Prostate gland (tissue), 2 donors: ENCODE results near the gene GAK. TPM values are rescaled to one million over a fixed set of nuclear protein-coding genes. Genes with fewer than 3 reads are reported as not detected.

ENCODE experiments used
- DNase-seq: peaks from one replicate; pipeline ENCODE4 v3.0.0-alpha.2; 2019; ENCODE audit warnings: low spot score
- H3K27ac ChIP-seq, 2 donors: fragments of 200-600 bp; sonication (generic); 2 replicates each; pipeline ENCODE4 v1.5.1; 2017 to 2019
- H3K27me3 ChIP-seq: fragments of 200-600 bp; sonication (generic); replicated peaks from 2 replicates; pipeline ENCODE4 v1.5.1; 2019; ENCODE audit not compliant: insufficient read depth
- H3K36me3 ChIP-seq, 2 donors: fragments of 200-600 bp; sonication (generic); 1 replicate in 1 of 2; 2 replicates in 1 of 2; pipeline versions ENCODE4 v1.5.1 to v1.8.1; 2017 to 2019
- H3K4me1 ChIP-seq: fragments of 200-600 bp; sonication (generic); replicated peaks from 2 replicates; pipeline ENCODE4 v1.5.1; 2019
- H3K4me3 ChIP-seq, 2 donors: fragments of 200-600 bp; sonication (generic); 2 replicates each; pipeline ENCODE4 v1.5.1; 2017 to 2019
- H3K9me3 ChIP-seq: fragments of 200-600 bp; sonication (generic); 2 replicates; pipeline ENCODE4 v1.5.1; 2017
- POLR2A ChIP-seq: fragments of 450-650 bp; IDR thresholded peaks from one replicate; pipeline ENCODE4 v1.6.1; 2016; ENCODE audit warnings: antibody characterized with exemption, mild to moderate bottlenecking
- POLR2AphosphoS5 ChIP-seq: sonication (generic); formaldehyde crosslinking; IDR thresholded peaks from one replicate; pipeline ENCODE4 v1.6.1; 2017; ENCODE audit warnings: antibody characterized with exemption
- WGBS: methylation state at CpG from one replicate; pipeline ENCODE4 v1.1.5; 2018; 5-methylcytosine and 5-hydroxymethylcytosine counted together
- intact Hi-C: fragments of 100-400 bp; cut with DNase I; formaldehyde crosslinking; loops from one replicate; pipeline ENCODE4 v1.14.2; 2022
- total RNA-seq, 2 donors: library from RNA; depleted of rRNA; stranded (reverse); fragments of >200 nt; gene quantifications; one replicate each; pipeline ENCODE4 v1.1.0, GENCODE V29; 2016
- TF ChIP-seq, protein P1 (sequence below), 4 experiments: fragments of 200-600 bp in 2 of 4; fragments of 450-650 bp in 2 of 4; sonication (generic) in 2 of 4; IDR thresholded peaks; 1 replicate in 3 of 4; 2 replicates in 1 of 4; pipeline ENCODE4 v1.5.1; 2016 to 2019; ENCODE audit warnings: antibody characterized with exemption in 4 of 4, mild to moderate bottlenecking in 2 of 4, moderate library complexity in 2 of 4

The GAK gene
- total RNA-seq, 2 donors from 2014 or later = 158 to 181 TPM

GRCh38 chr4:872241-872981, 59.7 kb downstream of the GAK start:
- Histone ChIP-seq H3K9me3 (no peaks in the 10 kb centered on the region), H3K27me3 (no peaks in the 10 kb centered on the region), H3K36me3 (peaks cover 4 to 11% of the 10 kb centered on the region in 2 donors), H3K4me1 (no peaks in the 10 kb centered on the region), H3K27ac (no peak overlapping the region), H3K4me3 (no peak overlapping the region)
- TF ChIP-seq POLR2A = no peak
- TF ChIP-seq, protein P1, sequence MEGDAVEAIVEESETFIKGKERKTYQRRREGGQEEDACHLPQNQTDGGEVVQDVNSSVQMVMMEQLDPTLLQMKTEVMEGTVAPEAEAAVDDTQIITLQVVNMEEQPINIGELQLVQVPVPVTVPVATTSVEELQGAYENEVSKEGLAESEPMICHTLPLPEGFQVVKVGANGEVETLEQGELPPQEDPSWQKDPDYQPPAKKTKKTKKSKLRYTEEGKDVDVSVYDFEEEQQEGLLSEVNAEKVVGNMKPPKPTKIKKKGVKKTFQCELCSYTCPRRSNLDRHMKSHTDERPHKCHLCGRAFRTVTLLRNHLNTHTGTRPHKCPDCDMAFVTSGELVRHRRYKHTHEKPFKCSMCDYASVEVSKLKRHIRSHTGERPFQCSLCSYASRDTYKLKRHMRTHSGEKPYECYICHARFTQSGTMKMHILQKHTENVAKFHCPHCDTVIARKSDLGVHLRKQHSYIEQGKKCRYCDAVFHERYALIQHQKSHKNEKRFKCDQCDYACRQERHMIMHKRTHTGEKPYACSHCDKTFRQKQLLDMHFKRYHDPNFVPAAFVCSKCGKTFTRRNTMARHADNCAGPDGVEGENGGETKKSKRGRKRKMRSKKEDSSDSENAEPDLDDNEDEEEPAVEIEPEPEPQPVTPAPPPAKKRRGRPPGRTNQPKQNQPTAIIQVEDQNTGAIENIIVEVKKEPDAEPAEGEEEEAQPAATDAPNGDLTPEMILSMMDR (IDR thresholded peaks at IDR 0.05) = no peak
- TF ChIP-seq POLR2AphosphoS5 = no peak
- no peak for DNase-seq
- 87% methylated on average over 42 of the region's 43 CpGs for WGBS
- intact Hi-C loops = no loop called here

DNA sequence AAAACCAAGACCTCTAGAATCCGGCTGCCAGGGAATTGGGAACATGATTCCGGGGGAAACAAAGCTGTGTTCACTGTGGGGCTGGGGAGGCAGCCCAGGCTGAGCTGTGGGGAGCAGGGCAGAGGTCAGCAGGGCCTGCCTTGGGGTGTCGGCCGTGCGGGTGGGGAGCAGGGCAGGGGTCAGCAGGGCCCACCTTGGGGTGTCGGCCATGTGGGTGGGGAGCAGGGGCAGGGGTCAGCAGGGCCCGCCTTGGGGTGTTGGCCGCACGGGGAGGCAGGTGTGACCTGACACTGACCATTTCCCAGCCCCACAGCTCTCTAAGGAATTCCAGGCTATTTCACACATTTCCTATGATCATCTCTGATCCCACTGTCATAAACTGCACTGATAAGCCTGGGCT, 60.6 kb downstream of the GAK start:
- no peaks in the 10 kb centered on the region for H3K9me3 ChIP-seq
- H3K27ac ChIP-seq = no peak overlapping the region
- intact Hi-C loops = no loop called here
- peaks cover 0 to 6% of the 10 kb centered on the region in 2 donors for H3K36me3 ChIP-seq
- no peak for TF ChIP-seq POLR2A
- no peak for TF ChIP-seq POLR2AphosphoS5
- TF ChIP-seq, protein P1 (IDR thresholded peaks at IDR 0.05) = no peak
- no peak for DNase-seq
- no peaks in the 10 kb centered on the region for H3K27me3 ChIP-seq
- no peaks in the 10 kb centered on the region for H3K4me1 ChIP-seq
- 82% methylated on average over 9 of the region's 9 CpGs for WGBS
- H3K4me3 ChIP-seq = no peak overlapping the region

GRCh38 chr4:870951-871350, 61.2 kb downstream of the GAK start:
- no peaks in the 10 kb centered on the region for H3K27me3 ChIP-seq
- no peak overlapping the region for H3K27ac ChIP-seq
- intact Hi-C loops = no loop called here
- no peaks in the 10 kb centered on the region for H3K9me3 ChIP-seq
- H3K36me3 ChIP-seq = peaks cover 0 to 6% of the 10 kb centered on the region in 2 donors
- TF ChIP-seq POLR2AphosphoS5 (no peak), POLR2A (no peak)
- TF ChIP-seq, protein P1 (IDR thresholded peaks at IDR 0.05) = no peak
- no peaks in the 10 kb centered on the region for H3K4me1 ChIP-seq
- H3K4me3 ChIP-seq = no peak overlapping the region
- DNase-seq = no peak
- WGBS = 89% methylated on average over 20 of the region's 20 CpGs

DNA sequence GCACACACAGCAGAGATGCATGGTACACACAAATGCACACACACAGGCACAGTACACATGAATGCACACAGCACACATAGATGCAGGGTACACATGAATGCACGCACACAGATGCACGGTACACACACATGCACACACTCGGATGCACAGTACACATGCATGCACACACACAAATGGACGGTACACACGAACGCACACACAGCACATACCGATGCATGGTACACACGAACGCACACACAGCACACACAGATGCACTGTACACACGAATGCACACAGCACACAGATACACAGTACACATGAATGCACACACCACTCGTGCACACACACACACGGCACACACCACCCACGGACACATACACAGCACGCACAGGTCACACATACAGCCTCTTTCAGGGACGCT, 62.3 kb downstream of the GAK start:
- no peaks in the 10 kb centered on the region for H3K4me1 ChIP-seq
- intact Hi-C loops = no loop called here
- no peak for TF ChIP-seq POLR2AphosphoS5
- TF ChIP-seq POLR2A = no peak
- TF ChIP-seq, protein P1 (IDR thresholded peaks at IDR 0.05) = no peak
- no peaks in the 10 kb centered on the region for H3K27me3 ChIP-seq
- peaks cover 0 to 10% of the 10 kb centered on the region in 2 donors for H3K36me3 ChIP-seq
- no peak overlapping the region for H3K27ac ChIP-seq
- H3K9me3 ChIP-seq = no peaks in the 10 kb centered on the region
- H3K4me3 ChIP-seq = no peak overlapping the region
- DNase-seq = no peak
- WGBS = 97% methylated on average over 15 of the region's 15 CpGs

DNA sequence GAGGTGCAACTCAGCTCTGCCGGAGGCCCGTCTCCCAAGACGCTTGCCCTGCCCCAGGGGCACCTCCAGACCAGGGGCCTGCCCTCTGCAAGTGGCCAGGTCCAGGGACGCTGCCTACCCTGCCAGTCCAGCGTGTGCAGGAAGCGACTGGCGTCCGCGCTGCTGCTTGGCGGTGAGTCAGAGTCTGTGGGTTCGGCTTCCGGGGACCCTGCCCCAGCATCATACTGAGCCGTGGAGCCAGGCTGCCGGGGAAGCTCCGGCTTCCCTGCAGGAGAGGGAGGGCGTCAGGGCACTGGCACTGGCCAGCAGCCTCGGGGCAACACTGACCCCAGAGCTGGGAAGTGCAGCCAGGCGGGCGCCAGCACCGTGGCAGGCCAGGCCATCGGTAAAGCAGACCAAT, 63.7 kb downstream of the GAK start:
- Histone ChIP-seq H3K27me3 (no peaks in the 10 kb centered on the region), H3K4me1 (no peaks in the 10 kb centered on the region), H3K9me3 (no peaks in the 10 kb centered on the region), H3K36me3 (peaks cover 0 to 20% of the 10 kb centered on the region in 2 donors), H3K4me3 (no peak overlapping the region), H3K27ac (no peak overlapping the region)
- no peak for TF ChIP-seq POLR2AphosphoS5
- TF ChIP-seq POLR2A = no peak
- TF ChIP-seq, protein P1 (IDR thresholded peaks at IDR 0.05) = no peak
- 96% methylated on average over 21 of the region's 21 CpGs for WGBS
- no peak for DNase-seq
- intact Hi-C loops = no loop called here
